ENCODE measurements around the gene FBXL5. TPM values are rescaled to one million over a fixed set of nuclear protein-coding genes. Genes with fewer than 3 reads are reported as not detected.
A peak's percentile ranks its signal among the peaks of the same experiment; 100 is the strongest.

FBXL5 gene
- total RNA-seq, 4 donors from 2014 or later = 100 to 150 (median 134) TPM

GRCh38 chr4:15665753-15666365 is 10.7 kb upstream of the FBXL5 start:
- Histone ChIP-seq H3K4me3 (no peak overlapping the region), H3K36me3 (no peaks in the 10 kb centered on the region), H3K4me1 (no peaks in the 10 kb centered on the region), H3K27ac (peak overlapping the region in 2 of 4 donors; percentile 11 to 29), H3K9me3 (no peaks in the 10 kb centered on the region), H3K27me3 (no peaks in the 10 kb centered on the region)
- TF ChIP-seq EP300 (IDR thresholded peaks at IDR 0.05) = peak in 1 of 2 donors; percentile 71
- no peak for TF ChIP-seq POLR2A (IDR thresholded peaks at IDR 0.05)
- DNase-seq (ENCODE audit: low spot score in 2 of 2) = no peak
- WGBS, 2 donors = 87 to 93% methylated on average over 3 of the region's 3 CpGs

DNA sequence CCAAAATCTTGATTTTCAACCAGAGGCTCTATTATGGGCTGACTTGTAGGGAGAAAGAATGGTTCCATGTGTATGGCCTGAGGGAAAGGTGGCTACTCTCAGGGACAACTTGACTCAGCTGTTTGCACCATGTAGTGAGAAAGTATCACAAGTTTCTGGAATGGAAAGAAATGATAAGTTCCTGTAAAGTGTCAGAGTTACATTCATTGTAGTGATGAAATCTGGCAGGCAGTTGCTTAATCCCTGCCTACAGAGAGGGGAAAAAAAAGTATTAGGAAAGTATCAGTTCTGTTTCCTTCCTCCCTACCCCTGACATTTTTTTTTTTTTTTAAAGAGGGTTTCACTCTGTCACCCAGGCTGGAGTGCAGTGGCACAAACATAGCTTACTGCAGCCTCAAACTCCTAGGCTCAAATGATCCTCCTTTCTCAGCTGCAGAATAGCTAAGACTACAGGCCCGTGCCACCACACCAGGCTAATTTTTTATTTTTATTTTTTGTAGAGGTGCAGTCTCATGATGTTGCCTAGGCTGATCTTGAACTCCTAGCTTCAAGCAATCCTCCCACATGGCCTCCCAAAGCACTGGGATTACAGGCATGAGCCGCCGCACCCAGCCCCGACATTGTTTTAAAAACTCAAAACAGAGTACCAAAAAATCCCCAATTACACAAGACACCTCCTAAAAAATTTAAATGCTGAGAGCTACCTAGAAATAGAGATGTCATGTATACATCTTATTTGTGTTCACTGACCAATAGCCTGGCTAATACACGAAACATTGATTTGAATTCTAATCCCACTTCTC is 4.8 kb upstream of the FBXL5 start:
- no peak overlapping the region for H3K4me3 ChIP-seq
- peaks cover 0 to 9% (median 0%) of the 10 kb centered on the region in 4 donors for H3K4me1 ChIP-seq
- H3K36me3 ChIP-seq = no peaks in the 10 kb centered on the region
- DNase-seq (ENCODE audit: low spot score in 2 of 2) = peak in 1 of 2 donors; percentile 70
- WGBS, 2 donors = 89 to 94% methylated on average over 5 of the region's 5 CpGs
- H3K9me3 ChIP-seq = no peaks in the 10 kb centered on the region
- peak overlapping the region in 1 of 4 donors; percentile 10 for H3K27ac ChIP-seq
- no peaks in the 10 kb centered on the region for H3K27me3 ChIP-seq
- TF ChIP-seq POLR2A (IDR thresholded peaks at IDR 0.05) (no peak), EP300 (IDR thresholded peaks at IDR 0.05) (peak; percentile 51 to 71)

DNA sequence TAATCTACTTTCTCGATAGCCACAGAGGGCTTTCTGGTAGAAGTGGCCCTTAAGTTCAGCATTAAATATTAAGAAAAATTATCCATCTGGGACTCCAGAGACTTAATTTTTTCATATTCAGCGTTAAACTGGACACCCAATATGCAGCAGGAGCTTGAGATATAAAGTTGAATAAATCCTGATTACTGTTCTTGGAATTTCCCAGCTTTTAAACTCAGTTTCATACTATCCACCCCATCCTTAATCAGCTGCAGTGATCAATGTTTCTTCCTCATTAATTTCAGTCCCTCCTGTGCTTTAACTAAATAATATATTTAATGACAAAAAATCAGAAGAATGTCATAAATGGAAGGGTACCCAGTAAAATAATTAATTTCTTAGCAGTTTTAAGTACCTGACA is 3.6 kb upstream of the FBXL5 start:
- H3K4me3 ChIP-seq = no peak overlapping the region
- 84 to 96% methylated on average over 2 of the region's 2 CpGs for WGBS, 2 donors
- no peak overlapping the region for H3K27ac ChIP-seq
- H3K9me3 ChIP-seq = no peaks in the 10 kb centered on the region
- H3K4me1 ChIP-seq = peaks cover 0 to 10% (median 0%) of the 10 kb centered on the region in 4 donors
- H3K27me3 ChIP-seq = no peaks in the 10 kb centered on the region
- TF ChIP-seq CTCF (IDR thresholded peaks at IDR 0.05) = no peak
- no peak for TF ChIP-seq POLR2A (IDR thresholded peaks at IDR 0.05)
- TF ChIP-seq EP300 (IDR thresholded peaks at IDR 0.05) = no peak
- DNase-seq (ENCODE audit: low spot score in 2 of 2) = no peak
- no peaks in the 10 kb centered on the region for H3K36me3 ChIP-seq

DNA sequence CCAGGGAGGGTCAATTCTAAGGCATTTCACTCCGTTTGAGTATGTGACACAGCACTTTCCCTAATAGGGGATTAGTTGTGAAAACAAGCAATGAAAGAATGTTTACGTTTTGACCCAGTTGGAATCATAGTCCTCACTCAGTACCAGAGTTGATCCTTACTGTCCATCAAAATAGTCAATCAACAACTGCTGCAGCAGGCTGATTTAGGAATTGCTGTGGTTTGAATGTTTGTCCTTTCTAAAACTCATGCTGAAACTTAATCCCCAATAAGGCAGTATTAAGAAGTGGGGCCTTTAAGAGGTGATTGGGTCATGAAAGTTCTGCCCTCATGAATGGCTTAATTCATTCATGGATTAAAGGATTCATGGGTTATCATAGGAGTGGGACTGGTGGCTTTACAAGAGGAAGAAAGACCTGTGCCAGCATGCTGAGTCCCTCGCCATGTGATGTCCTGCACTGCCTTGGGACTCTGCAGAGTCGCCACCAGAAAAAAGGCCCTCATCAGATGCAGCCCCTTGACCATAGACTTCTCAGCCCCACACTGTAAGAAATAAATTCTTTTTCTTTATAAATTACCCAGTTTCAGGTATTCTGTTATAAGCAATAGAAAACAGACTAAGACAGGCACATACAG is 3.1 kb upstream of the FBXL5 start:
- TF ChIP-seq EP300 (IDR thresholded peaks at IDR 0.05) = no peak
- no peak for TF ChIP-seq CTCF (IDR thresholded peaks at IDR 0.05)
- TF ChIP-seq POLR2A (IDR thresholded peaks at IDR 0.05) = no peak
- H3K36me3 ChIP-seq = no peaks in the 10 kb centered on the region
- H3K4me1 ChIP-seq = peaks cover 0 to 15% (median 3%) of the 10 kb centered on the region in 4 donors
- no peaks in the 10 kb centered on the region for H3K9me3 ChIP-seq
- 62 to 69% methylated on average over 4 of the region's 4 CpGs for WGBS, 2 donors
- H3K4me3 ChIP-seq = no peak overlapping the region
- H3K27me3 ChIP-seq = no peaks in the 10 kb centered on the region
- DNase-seq (ENCODE audit: low spot score in 2 of 2) = no peak
- no peak overlapping the region for H3K27ac ChIP-seq

DNA sequence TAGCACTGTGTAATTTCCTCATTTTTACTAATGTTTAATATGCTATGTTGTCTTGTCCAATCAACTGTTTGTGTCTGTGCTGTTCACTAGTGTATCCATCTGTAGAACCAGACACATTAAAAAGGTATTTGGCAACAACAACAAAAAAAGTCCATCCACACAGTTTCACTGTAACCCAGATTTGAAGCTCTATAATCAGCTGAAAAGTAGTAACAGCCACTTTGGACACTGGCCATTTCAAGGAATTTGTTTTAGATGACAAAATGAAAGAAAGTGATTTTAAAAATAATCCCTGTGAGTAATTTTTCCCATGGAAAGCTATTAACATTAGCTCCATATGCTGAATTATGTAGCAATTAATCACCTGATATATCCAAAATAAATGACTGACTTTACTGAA is 2.2 kb upstream of the FBXL5 start:
- peak overlapping the region in 1 of 4 donors; percentile 3 for H3K27ac ChIP-seq
- no peak for TF ChIP-seq POLR2A (IDR thresholded peaks at IDR 0.05)
- TF ChIP-seq CTCF (IDR thresholded peaks at IDR 0.05) = no peak
- no peak for TF ChIP-seq EP300 (IDR thresholded peaks at IDR 0.05)
- peaks cover 0 to 24% (median 12%) of the 10 kb centered on the region in 4 donors for H3K4me1 ChIP-seq
- no peak overlapping the region for H3K4me3 ChIP-seq
- H3K27me3 ChIP-seq = no peaks in the 10 kb centered on the region
- no peaks in the 10 kb centered on the region for H3K9me3 ChIP-seq
- H3K36me3 ChIP-seq = no peaks in the 10 kb centered on the region
- no peak for DNase-seq (ENCODE audit: low spot score in 2 of 2)
